Measurements from ENCODE around the gene HS3ST5.
"Not testable (repeated sequence)": the region's sequence is repeated elsewhere in the genome, so short reads cannot be mapped to it uniquely, and the experiment has no call there.

Gene HS3ST5

GRCh38 chr6:114272582-114272981 lies 70.2 kb downstream of the HS3ST5 start:
- DNase-seq: no peak

GRCh38 chr6:114271405-114271804 lies 71.4 kb downstream of the HS3ST5 start:
- no peak for DNase-seq

DNA sequence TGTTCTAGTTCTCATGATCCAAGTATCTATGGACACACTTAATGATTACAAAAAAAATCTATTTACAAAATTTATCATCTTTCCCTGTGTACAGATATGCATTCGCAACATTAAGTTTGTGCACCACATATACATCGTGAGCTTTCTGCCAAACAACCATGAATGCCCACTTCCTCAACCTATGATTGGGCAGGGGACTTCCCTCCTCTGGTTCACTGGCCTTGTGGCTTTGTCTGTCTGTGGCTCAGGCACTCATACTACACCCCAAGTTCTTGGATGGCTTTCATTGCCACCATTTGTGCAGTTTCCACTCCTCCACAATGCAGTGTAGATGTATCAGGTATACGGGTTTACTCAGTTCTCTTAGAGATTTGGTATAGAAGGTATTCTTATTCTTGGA lies 74.9 kb downstream of the HS3ST5 start:
- no peak for DNase-seq

DNA sequence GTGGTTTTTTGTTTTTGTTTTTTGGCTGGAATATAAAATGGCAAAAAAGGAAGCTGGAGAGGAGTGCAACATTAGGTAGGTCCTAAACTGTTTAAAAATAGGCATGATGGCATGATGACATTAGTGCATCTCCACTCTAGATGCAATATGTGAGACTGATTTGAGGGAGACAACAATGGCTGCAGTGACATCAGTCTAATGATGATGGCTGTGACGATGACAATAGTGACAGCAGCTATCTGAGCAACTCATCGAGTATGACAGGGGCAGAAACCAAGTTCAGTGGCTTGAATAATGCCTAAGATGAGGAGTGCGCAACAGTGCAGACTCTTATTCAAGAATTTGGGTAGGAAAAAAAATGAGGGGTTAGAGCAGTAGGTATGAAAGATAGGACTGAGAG lies 82.0 kb downstream of the HS3ST5 start:
- no peak for DNase-seq

DNA sequence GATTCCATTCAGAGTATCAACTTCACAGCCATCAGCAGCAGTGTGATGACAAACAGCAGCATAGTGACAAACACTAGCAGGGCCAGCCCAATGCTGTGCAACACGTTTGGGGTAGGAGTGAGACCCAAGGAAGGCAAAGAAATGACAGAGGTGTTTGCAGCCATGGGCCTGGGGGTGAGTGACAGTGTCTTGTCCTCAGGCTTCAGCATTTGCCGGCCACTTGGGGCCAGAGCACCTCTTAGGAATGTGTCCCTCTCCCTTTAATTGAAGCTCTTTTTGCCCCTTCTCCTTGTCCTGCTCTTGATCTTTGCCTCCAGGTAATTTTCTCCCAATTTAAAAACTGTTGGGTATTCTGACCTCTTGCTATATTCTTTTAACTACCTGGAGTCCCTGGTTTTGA lies 84.4 kb downstream of the HS3ST5 start:
- DNase-seq: no peak

DNA sequence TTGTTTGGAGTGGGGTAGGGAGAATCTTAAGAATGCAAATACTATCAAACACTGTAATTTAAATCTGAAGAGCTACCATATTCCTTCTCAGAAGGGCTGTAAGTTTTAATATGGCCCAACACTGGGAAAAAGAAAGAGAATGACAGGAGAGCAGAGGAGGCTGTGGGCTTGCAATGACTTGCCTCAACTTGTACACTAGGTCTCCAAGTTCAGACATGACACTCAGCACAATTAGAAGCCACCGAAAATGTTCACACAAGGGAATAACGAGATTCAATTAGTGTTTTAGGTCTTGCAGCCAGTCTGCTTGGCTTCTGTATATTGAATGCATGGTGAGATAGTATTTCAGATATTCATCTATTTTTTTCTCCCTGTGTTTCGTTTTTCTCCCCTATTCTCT lies 89.4 kb downstream of the HS3ST5 start:
- no peak for DNase-seq

GRCh38 chr6:114249522-114249921 lies 93.3 kb downstream of the HS3ST5 start:
- DNase-seq: no peak

DNA sequence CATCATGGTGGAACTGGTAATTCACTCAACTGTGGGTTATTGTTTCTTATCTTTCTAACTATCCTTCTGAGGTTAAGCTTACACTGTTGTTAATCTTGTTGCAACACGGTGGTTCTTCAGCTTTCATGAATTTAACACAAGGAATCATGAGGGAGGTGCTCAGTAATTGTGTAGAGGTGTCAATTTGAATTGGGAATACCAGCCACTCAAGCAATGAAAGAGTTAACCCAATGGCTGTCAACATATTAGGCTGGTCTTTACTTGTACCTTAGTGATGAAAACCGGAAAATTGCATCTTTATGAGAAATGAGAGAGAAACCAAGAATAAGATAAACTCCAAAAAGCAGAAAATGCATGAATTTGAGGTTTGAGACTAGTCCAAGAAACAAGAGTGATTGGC lies 95.7 kb downstream of the HS3ST5 start:
- DNase-seq: no peak

DNA sequence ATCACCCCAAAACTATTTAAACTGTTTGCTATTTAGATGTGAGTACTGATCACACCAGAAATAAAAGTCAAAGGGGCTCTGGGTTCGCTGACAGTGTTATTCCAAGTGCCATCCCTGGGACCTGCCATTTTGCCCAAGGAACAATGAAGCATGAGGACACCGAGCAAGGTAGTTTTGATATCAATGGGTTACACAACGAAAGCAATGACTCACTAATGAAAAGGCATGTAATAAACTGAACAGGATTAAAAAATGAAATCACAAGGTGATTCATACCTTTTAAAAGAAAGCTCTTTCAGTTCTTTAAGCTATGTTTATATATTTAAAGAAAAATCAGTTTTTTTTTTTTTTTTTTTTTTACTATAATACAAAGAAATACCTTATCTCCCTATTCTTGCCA lies 102.0 kb downstream of the HS3ST5 start:
- DNase-seq: no peak

DNA sequence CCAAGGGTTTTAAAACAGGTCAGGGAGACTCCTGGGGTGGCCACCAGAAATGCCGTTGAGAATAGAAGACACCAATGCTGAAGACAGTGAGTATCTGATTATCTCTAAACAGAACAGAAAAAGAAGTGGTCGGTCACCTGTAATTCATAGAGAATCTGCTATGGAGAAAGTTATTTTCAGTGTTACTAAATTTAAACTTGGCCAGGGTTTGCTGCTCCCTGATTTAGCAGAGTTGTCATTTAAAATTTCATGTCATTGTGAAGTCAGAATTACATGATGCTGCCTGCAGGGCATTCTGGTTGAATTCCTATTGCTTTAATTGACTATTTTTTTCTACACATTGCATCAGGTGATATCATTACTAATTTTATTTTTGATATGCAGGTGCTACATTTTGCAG lies 114.1 kb downstream of the HS3ST5 start:
- no peak for DNase-seq

GRCh38 chr6:114227944-114228468 lies 114.8 kb downstream of the HS3ST5 start:
- no peak for DNase-seq

GRCh38 chr6:114220241-114220640 lies 122.6 kb downstream of the HS3ST5 start:
- DNase-seq: no peak

DNA sequence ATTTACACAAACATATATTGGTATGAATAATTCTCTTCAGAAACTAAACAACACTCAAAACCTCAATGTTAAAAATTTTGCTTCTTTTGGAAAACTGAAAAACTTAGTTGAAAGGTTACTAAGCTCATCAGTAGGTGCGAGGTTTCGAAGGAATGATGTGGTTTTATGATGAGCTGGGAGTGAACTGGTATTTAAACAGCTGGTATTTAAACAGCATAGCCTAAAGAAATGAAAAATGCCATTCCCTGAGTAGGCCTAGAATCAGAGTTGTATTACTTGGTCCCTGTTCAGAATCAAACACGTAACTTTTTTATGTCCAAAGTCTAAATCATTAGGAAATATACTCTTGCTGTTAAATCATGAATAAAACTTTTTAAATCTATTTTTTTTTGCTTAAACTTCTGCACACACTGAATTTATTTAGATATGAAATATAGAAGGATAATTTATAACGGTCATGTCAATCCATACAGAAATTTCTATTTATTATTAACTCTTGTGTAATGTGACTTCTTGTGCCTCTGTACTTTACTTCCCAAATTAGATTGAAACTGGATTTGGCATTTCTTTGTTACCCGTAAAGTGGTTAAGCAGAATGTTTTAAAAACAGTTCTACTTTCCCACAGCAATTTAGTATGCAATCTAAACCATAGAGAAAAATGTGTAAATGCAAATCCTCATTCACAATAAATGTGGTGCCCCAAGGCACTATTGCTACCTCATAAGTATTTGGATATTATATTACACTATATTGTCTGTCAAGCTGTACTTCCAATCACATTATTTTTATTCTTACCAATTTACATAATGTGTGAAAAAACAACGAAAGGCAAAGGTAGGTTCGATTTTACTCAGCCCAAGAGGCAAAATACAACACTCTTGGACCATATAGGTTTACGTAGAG lies 124.1 kb downstream of the HS3ST5 start:
- DNase-seq: no peak

- not testable (repeated sequence) for DNase-seq
Measured at GRCh38 chr6:114217996-114218395, 124.8 kb downstream of the HS3ST5 start.

DNA sequence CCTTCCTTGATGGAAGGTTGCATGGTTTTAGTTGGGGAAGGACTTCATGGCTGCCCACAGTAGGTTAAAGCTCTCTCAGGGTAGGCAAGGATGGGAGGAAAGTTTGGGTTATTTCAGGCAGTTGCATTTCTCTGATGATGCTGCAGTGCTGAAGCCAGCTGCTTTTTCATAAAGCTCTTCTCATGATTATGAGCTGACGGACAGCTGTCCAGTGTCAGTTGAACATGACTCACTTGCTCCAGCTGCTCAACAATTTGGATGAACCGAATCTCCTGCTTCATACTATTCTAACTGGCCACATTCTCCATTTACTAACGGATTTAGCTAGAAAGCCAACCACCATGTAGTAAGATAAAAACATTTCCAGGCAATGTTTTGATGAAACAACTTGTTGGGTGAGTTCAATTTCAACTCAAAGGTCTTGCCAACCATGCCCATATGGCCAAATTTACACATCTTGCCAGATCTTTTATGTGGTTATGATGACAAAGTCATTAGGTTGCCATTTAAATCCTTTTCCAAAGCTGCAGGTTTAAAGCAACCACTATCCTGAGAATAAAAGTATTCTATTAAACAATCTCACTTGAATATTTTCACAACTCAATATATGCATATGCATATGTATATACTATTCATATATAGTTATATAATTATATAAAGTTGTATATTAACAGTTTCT lies 125.9 kb downstream of the HS3ST5 start:
- peak; percentile 20 for DNase-seq

DNA sequence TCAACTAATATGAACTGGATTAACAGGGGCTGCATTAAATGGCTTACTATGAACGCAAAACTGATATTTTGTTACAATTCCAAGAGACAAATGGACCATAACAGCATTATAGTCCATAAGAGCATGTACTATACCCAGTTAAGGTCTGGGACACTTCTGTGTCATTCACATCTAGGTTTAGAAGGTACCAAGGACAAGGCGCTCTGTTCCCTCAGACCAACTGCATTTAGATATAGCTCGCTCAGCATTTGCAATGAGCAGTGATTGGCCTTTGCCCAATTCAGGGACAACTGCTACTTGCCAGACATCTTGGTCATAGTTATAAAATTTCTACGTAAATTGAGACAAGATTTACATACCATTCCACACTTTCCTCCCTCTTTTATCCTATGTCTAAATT lies 132.4 kb downstream of the HS3ST5 start:
- DNase-seq: no peak

GRCh38 chr6:114203460-114203859 lies 139.4 kb downstream of the HS3ST5 start:
- no peak for DNase-seq

DNA sequence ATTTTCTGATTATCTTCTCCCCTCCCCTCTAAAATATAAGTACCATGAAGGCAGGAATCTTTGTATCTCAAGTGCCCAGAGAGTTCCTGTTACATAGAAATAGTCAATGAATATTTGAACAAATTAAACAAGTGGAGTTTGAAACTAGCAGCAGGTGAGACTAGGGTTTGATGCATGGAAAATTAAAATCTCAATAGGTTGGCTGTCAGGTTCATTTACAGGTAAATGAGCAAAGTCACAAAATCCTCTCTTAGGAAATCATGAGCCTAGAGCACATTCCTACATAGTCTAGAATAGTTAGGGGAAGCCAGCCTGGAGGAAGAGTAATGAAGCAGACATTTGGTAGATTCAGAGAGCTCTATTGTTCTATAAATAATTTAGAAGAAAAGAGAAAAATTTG lies 140.4 kb downstream of the HS3ST5 start:
- DNase-seq: no peak

DNA sequence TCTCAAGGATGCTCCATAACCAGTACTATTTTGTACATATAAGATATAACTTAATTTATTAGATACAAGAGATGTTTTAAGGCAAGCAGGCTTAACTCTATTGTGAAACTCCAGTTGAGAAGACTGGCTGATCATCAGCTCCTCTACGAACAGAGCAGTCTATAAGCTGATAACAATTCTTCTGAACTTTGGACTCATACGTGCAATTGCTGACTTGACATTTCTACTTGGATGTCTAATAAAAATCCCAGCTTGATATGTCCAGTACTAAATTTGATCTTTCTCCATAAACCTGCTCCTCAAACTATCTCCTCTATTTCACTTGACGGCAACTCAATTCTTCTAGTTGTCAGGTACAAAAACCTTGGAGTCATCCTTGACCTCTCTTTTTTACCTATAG lies 141.9 kb downstream of the HS3ST5 start:
- DNase-seq: no peak

- no peak for DNase-seq
Measured at GRCh38 chr6:114195631-114196403, 147.0 kb downstream of the HS3ST5 start.

DNA sequence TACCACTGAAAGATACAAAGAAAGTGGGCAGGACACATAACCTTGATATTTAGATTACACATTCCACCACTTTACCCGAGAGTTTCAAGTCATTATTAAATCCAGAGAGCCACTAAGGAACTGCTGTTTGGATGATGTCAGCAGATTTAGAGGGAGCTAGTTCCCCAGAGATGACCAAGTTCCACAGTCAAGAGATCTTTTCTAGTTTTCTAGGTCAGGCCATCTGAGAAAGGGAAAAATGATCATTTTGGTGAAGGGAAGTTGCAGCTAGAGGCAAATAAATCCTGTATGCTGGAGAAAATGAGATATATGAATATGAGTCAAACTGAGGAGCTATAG lies 147.8 kb downstream of the HS3ST5 start:
- no peak for DNase-seq

DNA sequence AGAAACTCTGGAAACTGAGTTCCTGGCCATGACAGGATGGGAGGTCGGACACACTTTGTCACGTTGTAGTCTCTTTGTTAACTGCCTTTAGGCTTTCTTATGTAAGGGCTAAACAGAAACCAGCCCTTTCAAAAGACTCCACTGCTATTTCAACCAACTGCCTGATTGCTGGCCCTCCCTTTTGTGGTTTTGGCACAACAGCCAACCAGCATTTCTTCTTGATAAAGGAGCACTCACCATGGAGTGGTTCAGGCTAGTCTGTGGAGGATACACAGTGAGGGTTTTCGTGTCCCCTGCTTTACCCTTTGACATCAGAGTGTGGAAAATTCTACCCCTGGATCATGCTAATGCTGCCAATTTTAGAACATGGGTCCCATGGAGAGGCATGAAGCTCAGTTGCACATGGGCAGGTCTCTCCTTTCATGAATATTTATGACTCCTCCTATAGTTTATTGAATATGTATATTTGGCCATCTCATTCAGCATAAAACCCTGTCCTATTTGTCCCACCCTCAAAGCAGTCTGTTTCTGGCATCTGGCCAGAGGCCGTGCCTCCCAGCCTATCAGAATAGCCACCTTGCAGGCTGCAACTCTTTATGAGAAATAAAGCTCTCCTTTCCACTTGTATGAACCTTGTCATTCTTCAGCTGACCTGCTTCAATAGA lies 148.3 kb downstream of the HS3ST5 start:
- DNase-seq: no peak

DNA sequence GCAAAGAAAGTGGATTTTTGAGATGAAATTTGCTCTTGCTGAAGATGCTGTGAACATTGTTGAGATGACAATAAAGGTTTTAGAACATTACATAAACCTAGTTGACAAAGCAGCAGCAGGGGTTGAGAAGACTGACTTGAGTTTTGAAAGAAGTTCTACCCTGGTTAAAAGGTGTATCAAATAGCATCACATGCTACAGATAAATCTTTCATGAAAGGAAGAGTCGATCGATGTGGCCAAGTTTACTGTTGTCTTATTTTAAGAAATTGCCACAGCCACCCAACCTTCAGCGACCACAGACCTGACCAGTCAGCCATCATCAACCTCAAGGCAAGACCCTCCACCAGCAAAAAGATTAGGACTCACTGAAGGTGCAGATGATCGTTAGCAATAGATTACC lies 155.3 kb downstream of the HS3ST5 start:
- DNase-seq: no peak

All from NCI-H524 treated with DMSO at 0.1 percent for 48 hours (cell line).